HFF-Myc (cell line): Measurements from ENCODE around the gene GALNT10.

Experiments
- DNase-seq: peaks from one replicate; pipeline ENCODE4 v3.0.0-alpha.2; 2011; ENCODE audit warnings: low read depth; ENCODE audit errors: extremely low read depth
- H3K4me3 ChIP-seq: replicated peaks from 2 replicates; pipeline ENCODE4 v1.5.1; 2011; ENCODE audit warnings: low read depth, mild to moderate bottlenecking, control low read depth, low read length
- CTCF ChIP-seq: IDR thresholded peaks from 2 replicates; pipeline ENCODE4 v1.5.1; 2012; ENCODE audit warnings: mild to moderate bottlenecking, low read depth, low read length, control low read depth; ENCODE audit errors: missing control alignments

GALNT10 gene

GRCh38 chr5:154193283-154193682 is 2.8 kb downstream of the GALNT10 start:
- DNase-seq: no peak

GRCh38 chr5:154193701-154194121 is 3.2 kb downstream of the GALNT10 start:
- no peak overlapping the region for H3K4me3 ChIP-seq
- TF ChIP-seq CTCF: no peak
- no peak for DNase-seq

More at GRCh38 chr5:154193283-154193682, 2.8 kb downstream of the GALNT10 start:
- no peak for TF ChIP-seq CTCF
- no peak overlapping the region for H3K4me3 ChIP-seq

GRCh38 chr5:154194345-154195329 is 4.1 kb downstream of the GALNT10 start:
- no peak overlapping the region for H3K4me3 ChIP-seq
- no peak for DNase-seq
- no peak for TF ChIP-seq CTCF

GRCh38 chr5:154196281-154196680 is 5.7 kb downstream of the GALNT10 start:
- TF ChIP-seq CTCF: no peak
- no peak for DNase-seq
- no peak overlapping the region for H3K4me3 ChIP-seq

GRCh38 chr5:154196955-154197652 is 6.6 kb downstream of the GALNT10 start:
- DNase-seq: no peak
- H3K4me3 ChIP-seq: no peak overlapping the region
- TF ChIP-seq CTCF: peak; percentile 19

- DNase-seq: no peak
- no peak for TF ChIP-seq CTCF
- H3K4me3 ChIP-seq: no peak overlapping the region
Measured at GRCh38 chr5:154197801-154198491, 7.4 kb downstream of the GALNT10 start.
